Parathyroid adenoma (tissue), 2 donors: ENCODE measurements around the gene MACF1.

ENCODE experiments used
- H2AFZ ChIP-seq: fragments of 300-600 bp; sonication (generic); one replicate; pipeline ENCODE4 v1.7.0; 2017; ENCODE audit warnings: antibody characterized with exemption, mild to moderate bottlenecking
- H3K27ac ChIP-seq: fragments of 300-600 bp; sonication (generic); one replicate; pipeline ENCODE4 v1.7.0; 2017
- H3K27me3 ChIP-seq: fragments of 300-600 bp; sonication (generic); one replicate; pipeline ENCODE4 v1.7.0; 2017; ENCODE audit warnings: low read length; ENCODE audit not compliant: control insufficient read depth, insufficient read depth
- H3K36me3 ChIP-seq: fragments of 300-600 bp; sonication (generic); one replicate; pipeline ENCODE4 v1.7.0; 2017; ENCODE audit warnings: low read length; ENCODE audit not compliant: control insufficient read depth, insufficient read depth
- H3K4me1 ChIP-seq: fragments of 300-600 bp; sonication (generic); one replicate; pipeline ENCODE4 v1.7.0; 2017; ENCODE audit warnings: control low read depth
- H3K4me2 ChIP-seq: fragments of 300-600 bp; sonication (generic); one replicate; pipeline ENCODE4 v1.7.0; 2017; ENCODE audit warnings: low read length
- H3K4me3 ChIP-seq: fragments of 300-600 bp; sonication (generic); one replicate; pipeline ENCODE4 v1.7.0; 2017; ENCODE audit warnings: low read depth, low read length
- H3K79me2 ChIP-seq: fragments of 300-600 bp; sonication (generic); one replicate; pipeline ENCODE4 v1.7.0; 2017; ENCODE audit warnings: control low read depth
- H3K9ac ChIP-seq: fragments of 300-600 bp; sonication (generic); one replicate; pipeline ENCODE4 v1.7.0; 2017; ENCODE audit warnings: mild to moderate bottlenecking
- H3K9me3 ChIP-seq: fragments of 300-600 bp; sonication (generic); one replicate; pipeline ENCODE4 v1.7.0; 2017; ENCODE audit warnings: low read length; ENCODE audit not compliant: control insufficient read depth
- CTCF ChIP-seq: fragments of 300-600 bp; sonication (generic); IDR thresholded peaks from one replicate; pipeline ENCODE4 v1.7.0; 2017; ENCODE audit warnings: antibody characterized with exemption, mild to moderate bottlenecking
- donor health status: primary hyperparathyroidism.

MACF1 gene

GRCh38 chr1:39258146-39258924, 53.8 kb downstream of the MACF1 start:
- TF ChIP-seq CTCF, result peak; percentile 79
- Histone ChIP-seq H3K4me2 (no peak overlapping the region), H3K27me3 (no peaks in the 10 kb centered on the region), H3K79me2 (no peaks in the 10 kb centered on the region), H3K9ac (no peak overlapping the region), H3K4me3 (no peak overlapping the region), H3K9me3 (no peaks in the 10 kb centered on the region), H3K27ac (no peak overlapping the region), H3K4me1 (no peaks in the 10 kb centered on the region), H2AFZ (no peak overlapping the region), H3K36me3 (no peaks in the 10 kb centered on the region)

- Histone ChIP-seq H3K9me3 (no peaks in the 10 kb centered on the region), H3K79me2 (no peaks in the 10 kb centered on the region), H3K27me3 (no peaks in the 10 kb centered on the region), H3K9ac (no peak overlapping the region), H3K36me3 (no peaks in the 10 kb centered on the region), H2AFZ (no peak overlapping the region), H3K4me1 (no peaks in the 10 kb centered on the region), H3K27ac (no peak overlapping the region), H3K4me2 (no peak overlapping the region), H3K4me3 (no peak overlapping the region)
- no peak for TF ChIP-seq CTCF
Observed at GRCh38 chr1:39258925-39259244, 54.4 kb downstream of the MACF1 start.

DNA sequence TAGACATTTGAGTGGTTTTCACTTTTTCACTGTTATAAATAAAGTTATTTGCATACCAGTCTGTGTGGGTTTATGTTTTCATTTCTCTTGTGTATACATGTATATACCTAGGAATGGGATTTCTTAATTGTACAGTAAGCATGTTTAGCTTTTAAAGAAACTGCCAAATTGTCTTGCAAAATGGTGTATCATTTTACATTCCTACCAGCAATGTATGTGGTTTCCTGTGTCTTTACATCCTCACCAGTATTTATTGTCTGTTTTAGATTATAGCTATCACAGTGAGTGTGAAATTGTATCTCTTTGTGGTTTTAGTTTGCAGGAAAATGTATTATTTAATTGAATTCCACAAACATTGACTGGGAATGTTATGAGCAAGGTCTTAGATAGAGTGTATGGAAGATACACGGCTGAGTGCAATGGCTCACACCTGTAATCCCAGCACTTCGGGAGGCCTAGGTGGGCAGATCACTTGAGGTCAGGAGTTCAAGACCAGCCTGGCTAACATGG, 57.3 kb downstream of the MACF1 start:
- TF ChIP-seq CTCF, result no peak

GRCh38 chr1:39262802-39263201, 58.3 kb downstream of the MACF1 start:
- no peak overlapping the region for H3K27ac ChIP-seq

More for the DNA sequence above, 57.3 kb downstream of the MACF1 start:
- Histone ChIP-seq H3K4me1 (no peaks in the 10 kb centered on the region), H3K9ac (no peak overlapping the region), H3K9me3 (no peaks in the 10 kb centered on the region), H3K4me2 (no peak overlapping the region), H3K79me2 (peaks cover 5% of the 10 kb centered on the region), H3K4me3 (no peak overlapping the region), H2AFZ (no peak overlapping the region), H3K27me3 (no peaks in the 10 kb centered on the region), H3K36me3 (no peaks in the 10 kb centered on the region), H3K27ac (no peak overlapping the region)

More at GRCh38 chr1:39262802-39263201, 58.3 kb downstream of the MACF1 start:
- Histone ChIP-seq H3K4me3 (no peak overlapping the region), H3K4me2 (no peak overlapping the region), H3K9ac (no peak overlapping the region), H3K4me1 (no peaks in the 10 kb centered on the region), H3K79me2 (peaks cover 11% of the 10 kb centered on the region), H3K27me3 (no peaks in the 10 kb centered on the region), H3K9me3 (no peaks in the 10 kb centered on the region), H2AFZ (no peak overlapping the region), H3K36me3 (no peaks in the 10 kb centered on the region)
- TF ChIP-seq CTCF, result no peak
